Suppressor macrophage treated with lipopolysaccharide for 4 hours (primary cell): ENCODE data around the gene MYL2.
A peak's percentile ranks its signal among the peaks of the same experiment; 100 is the strongest.

Experiments used
- DNase-seq: peaks from one replicate; pipeline ENCODE4 v3.0.0-alpha.2; 2020

MYL2 gene

DNA sequence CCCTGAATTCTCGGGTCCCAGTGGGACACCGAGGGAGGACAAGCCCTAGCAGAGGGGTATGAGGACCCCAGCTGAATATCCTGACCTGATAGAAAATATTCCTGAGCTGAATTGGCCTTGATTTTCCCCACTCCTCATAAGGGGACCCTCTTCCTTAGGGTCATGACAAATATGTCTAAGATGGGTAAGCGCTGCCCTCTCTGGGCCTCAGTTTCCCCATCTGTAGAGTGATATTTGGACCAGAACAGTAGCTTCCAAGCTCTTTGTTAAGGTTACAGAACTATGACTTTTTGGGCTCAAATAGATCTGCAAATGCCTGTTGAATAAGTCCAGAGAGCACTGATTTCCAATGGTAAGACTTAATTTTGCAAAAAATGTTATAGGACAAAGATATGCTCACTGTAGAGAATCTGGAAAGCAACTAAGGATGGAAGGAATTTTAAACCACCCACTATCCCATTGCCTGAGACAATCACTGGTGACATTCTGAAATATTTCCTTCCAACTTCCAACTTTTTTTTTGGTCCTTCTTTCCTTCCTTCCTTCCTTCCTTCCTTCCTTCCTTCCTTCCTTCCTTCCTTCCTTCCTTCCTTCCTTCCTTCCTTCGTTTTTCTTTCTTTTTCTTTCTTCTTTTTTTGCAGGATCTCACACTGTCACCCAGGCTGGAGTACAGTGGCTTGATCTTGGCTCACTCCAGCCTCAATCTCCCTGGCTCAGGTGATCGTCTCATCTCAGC, 32.0 kb downstream of the MYL2 start:
- no peak for DNase-seq

DNA sequence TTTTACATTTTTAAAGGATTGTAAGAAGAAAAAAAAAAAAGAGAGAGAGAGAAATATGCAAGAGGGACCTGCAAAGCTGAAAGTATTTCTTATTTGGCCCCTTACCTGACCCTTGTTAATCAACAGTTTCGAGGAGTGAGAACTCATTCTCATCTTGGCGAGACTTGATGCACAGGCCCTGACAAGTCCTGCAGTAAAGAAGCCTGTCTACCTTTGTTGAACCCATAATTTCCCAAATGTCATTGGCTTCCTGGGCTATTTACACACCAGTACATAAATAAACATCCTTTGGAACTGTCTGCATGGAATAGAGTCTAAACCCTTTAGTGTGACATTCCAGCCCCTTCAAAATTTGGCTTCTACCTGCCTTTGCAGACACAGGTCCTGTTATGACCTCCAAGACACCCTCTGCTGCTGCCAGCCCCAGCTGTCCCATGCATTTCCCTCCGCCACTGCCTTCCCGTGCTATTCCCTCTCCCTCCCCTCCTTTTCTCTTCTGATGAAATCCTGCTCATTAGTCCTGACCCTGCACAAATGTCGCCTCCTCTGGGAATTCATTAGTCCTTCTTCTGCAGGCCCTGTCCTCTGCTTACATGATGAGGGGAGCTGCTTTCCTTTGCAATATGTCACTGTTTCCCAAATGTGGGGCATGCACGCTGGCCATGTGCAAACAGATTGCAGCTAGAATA, 35.1 kb downstream of the MYL2 start:
- DNase-seq, result no peak

DNA sequence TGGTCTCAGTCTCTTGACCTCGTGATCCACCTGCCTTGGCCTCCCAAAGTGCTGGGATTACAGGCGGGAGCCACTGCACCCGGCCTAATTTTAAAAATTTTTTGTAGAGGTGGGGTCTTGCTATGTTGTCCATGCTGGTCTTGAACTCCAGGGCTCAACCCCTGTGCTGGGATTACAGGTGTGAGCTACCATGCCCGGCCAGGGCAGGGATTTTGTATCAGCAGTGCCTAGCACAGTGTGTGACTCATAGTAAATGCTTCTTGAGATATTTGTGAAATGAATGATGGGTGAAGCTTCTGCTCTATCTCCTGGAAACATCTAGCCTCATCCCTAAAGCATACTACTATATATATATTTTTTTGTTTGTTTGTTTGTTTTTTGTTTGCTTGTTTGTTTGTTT, 37.1 kb downstream of the MYL2 start:
- no peak for DNase-seq

DNA sequence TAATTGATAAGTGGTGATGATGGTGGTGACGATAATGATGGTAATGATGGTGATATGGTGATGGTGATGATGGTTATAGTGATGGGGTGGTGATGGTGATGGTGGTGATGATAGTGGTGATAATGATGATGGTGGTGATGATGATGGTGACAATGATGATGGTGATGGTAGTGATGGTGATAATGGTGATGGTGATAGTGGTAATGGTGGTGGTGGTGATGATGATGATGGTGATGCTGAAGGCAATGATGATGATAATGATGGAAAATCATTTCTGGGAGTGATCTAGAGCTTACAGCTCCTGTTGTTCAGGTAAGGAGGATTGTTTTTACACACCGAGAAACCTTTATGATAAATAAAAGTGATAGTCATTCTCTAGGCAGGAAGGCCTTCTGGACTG, 39.7 kb downstream of the MYL2 start:
- no peak for DNase-seq

DNA sequence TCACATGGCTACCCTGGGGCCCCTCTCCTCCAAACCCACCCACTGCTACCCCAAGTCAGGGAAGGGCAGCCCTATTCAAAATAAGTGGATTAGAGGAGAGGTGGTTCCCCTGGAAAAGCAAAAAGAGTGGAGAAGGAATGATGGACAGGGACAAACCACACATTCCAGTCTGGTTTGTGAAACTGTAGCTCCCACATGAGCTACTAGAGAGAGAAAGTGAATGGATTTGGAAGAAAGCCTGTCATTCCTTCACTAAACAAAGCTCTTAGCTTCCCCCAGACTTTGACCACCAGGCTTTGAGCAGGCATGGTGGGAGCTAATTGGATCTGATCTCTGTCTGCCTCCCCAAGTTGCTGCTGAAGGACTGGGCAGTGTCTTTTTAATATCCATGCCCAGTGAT, 45.6 kb downstream of the MYL2 start:
- no peak for DNase-seq

DNA sequence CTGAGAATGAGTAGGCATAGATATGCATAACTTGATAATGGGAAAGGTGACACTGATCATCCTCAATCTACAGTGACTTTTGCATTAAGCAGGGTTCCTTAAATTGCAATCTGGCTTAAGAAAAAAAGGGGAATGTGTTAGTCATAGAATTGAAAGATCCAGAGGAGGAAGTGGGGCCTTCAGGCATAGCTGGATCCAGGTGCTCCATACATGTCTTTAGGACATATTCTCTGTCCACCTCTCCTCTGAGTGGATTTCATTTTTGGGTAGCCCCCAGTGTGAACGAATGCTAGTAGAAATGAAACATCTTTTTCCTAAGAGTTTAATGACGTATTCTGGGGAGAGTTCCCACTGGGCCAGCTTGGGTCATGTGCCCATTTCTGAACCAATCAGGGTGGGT, 46.0 kb downstream of the MYL2 start:
- DNase-seq, result no peak

DNA sequence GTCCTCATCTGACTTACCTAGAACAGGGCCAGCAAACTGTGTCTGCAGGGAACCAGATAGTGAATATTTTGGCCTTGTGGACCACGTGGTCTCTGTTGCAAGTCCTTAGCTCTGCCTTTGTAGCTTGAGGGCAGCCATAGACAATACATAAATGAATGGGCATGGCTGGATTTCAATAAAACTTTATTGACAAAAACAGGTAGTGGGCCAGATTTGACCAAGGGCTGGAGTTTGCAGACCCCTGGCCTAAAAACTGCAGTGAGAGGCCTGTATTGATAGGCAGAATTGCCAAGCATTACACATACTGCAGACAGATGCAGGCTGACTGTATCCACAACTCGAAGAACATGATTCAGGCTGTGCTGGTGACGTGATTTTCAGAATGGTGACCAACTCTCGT, 48.3 kb downstream of the MYL2 start:
- DNase-seq, result no peak

DNA sequence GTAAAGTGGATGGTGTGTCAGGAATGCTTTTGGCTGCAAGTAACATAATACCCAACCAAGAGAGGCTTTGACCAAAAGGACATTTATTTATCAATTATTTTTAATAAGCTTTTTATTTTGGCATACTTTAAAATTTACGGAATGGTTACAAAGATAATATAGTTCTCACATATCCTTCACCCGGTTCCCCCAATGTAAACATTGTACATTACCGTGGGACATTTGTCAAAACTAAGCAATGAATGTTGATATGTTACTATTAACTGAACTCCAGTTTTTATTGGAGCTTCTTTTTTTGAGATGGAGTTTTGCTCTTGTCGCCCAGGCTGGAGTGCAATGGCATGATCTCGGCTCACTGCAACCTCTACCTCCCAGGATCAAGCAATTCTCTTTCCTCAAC, 50.6 kb downstream of the MYL2 start:
- no peak for DNase-seq

DNA sequence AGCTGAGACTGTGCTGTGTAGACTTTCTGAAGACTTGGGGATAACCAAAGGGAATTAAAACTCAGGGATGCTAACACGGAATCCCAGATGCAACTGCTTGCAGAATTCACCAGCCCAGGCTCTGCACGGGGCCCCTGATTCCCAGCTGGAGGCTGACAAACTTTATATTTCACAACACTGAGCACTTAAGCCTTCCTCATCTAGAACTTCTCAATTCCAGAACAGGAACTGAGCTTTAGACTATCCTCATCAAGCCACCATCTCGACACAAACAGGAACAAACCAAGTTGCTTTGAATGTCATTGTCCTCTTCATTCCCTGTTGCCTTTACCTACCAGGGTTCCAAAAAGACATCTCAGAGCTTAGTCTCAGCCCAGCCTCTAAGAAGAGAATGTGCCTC, 51.4 kb downstream of the MYL2 start:
- DNase-seq, result peak; percentile 83

DNA sequence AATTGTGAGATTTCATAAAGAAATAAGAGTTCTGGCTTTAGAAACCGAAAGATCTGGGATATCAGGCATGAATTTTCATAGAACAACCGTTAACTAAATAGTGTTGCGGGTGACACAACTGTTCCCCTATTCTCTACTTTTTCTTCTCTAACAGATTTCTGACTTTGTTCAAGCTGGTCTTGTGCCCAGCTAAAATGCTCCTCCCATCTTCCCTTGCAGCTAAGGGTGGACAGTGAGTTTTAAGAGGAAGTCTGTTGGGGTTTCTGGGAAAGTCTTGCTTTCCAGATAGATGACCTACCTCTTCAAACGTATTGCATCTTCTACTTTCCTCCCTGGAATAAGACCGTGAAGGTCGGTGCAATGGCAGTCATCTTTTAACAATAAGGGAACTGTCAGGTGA, 54.9 kb downstream of the MYL2 start:
- DNase-seq, result no peak

DNA sequence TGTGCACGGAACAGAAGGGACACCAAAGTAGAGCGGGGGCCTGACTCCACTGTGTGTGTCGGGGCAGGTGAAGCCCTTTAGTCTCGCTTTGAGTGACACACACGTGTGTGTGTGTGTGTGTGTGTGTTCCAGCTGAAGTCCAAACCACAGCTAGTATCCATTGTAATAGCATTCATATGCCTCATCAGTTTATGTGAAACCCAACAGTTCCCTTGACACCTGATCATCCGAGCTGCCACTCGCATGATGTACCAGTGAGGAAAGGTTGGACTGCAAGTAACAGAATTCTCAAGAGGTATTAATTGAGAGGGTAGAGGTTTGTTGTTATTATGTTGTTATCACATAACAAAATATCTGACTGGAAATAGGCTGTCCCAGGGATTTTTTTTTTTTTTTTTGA, 57.2 kb downstream of the MYL2 start:
- DNase-seq, result no peak

DNA sequence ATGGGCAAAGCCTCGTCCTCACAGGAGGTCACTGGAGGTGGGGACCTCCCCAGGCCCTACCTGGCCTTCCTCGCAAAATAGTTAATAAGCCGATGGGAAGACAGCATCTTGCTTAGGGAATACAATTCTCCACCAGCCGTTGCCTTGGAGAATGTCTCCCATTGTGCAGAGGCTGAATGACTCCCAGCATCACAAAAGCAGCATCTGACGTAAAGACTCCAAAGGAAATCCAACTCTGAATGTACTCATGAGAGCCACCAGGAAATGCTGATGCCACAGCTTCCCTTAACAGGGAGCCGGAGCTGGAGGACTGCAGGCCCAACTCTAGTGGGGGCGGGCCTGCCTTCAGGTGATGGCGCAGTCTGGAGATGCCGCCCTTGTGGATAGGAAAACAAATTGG, 58.0 kb downstream of the MYL2 start:
- no peak for DNase-seq

DNA sequence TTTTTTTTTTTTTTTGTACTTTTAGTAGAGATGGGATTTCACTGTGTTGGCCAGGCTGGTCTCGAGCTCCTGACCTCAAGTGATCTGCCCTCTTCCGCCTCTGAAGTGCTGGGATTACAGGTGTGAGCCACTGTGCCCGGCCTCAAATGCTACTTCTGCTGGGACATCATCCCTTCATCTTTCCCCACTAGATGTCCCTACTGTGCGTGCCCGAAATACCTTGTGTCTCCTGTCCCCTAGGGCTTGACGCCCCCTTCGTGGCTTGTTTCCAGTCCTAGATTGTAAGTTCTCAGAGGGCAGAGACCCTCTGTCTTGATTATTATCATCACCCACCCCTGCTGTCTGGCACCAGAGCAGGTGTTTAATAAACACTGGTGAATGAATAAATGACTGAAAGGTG, 58.6 kb downstream of the MYL2 start:
- DNase-seq, result no peak
